ENCODE results near the gene NEK1. TPM values are rescaled to one million over a fixed set of nuclear protein-coding genes. Genes with fewer than 3 reads are reported as not detected.

The NEK1 gene
- total RNA-seq, 1 experiment from 2014 or later, result 12.3 TPM

DNA sequence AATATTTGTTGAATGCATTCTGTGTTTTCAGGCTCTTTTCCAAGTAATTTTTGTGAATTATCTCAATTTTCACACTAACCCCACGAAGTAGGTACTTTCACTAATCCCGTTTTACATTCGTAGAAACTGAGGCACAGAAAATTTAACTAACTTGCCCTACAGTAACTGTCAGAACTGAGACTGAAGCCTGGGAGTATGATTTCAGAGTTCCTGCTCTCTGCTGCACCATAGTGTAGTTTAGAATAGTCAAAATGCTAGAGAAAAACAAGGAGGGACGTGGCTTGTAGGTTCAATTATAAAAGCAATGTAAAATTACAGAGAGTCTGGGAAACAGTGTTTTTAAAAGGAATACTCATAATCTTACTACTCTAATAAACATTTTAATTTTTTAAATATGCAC is 10.2 kb upstream of the NEK1 start:
- Mint-ChIP-seq H3K27ac (no peak overlapping the region), H3K4me1 (peaks cover 15 to 17% of the 10 kb centered on the region in 2 experiments)

More for the DNA sequence above, 10.2 kb upstream of the NEK1 start:
- no peak overlapping the region for H3K18ac ChIP-seq (ENCODE audit: insufficient read length, low read depth, low read length)
- H3K27ac ChIP-seq (ENCODE audit: insufficient read length, low read depth, low read length), result no peak overlapping the region
- H3K9ac ChIP-seq (ENCODE audit: extremely low read depth, insufficient read length, low read length), result no peak overlapping the region
- no peak overlapping the region for H4K5ac ChIP-seq (ENCODE audit: insufficient read length, low read depth, low read length)
- H3T11ph ChIP-seq (ENCODE audit: low read length), result no peak overlapping the region
- no peak overlapping the region for H3K14ac ChIP-seq (ENCODE audit: insufficient read depth, low read length)
- H3K4ac ChIP-seq (ENCODE audit: low read depth, low read length), result no peak overlapping the region
- H3K79me1 ChIP-seq (ENCODE audit: insufficient read depth, low read depth, low read length, poor library complexity, severe bottlenecking), result no peaks in the 10 kb centered on the region
- WGBS (ENCODE audit: extremely low coverage, insufficient read length, low lambda C conversion rate), result no CpG with 5 or more reads among the region's 4 CpGs
- H3K4me3 Mint-ChIP-seq, result no peak overlapping the region
- no peak overlapping the region for H2BK15ac ChIP-seq (ENCODE audit: low read depth, low read length)
- no peak overlapping the region for H2AFZ ChIP-seq (ENCODE audit: low read length)
- H2BK120ac ChIP-seq (ENCODE audit: low read depth, low read length, poor library complexity, severe bottlenecking), result no peak overlapping the region
- no peak overlapping the region for H2BK12ac ChIP-seq (ENCODE audit: insufficient read length, low read depth, low read length)
- H2AK5ac ChIP-seq (ENCODE audit: insufficient read length, low read length), result no peak overlapping the region
- TF ChIP-seq, protein P1, sequence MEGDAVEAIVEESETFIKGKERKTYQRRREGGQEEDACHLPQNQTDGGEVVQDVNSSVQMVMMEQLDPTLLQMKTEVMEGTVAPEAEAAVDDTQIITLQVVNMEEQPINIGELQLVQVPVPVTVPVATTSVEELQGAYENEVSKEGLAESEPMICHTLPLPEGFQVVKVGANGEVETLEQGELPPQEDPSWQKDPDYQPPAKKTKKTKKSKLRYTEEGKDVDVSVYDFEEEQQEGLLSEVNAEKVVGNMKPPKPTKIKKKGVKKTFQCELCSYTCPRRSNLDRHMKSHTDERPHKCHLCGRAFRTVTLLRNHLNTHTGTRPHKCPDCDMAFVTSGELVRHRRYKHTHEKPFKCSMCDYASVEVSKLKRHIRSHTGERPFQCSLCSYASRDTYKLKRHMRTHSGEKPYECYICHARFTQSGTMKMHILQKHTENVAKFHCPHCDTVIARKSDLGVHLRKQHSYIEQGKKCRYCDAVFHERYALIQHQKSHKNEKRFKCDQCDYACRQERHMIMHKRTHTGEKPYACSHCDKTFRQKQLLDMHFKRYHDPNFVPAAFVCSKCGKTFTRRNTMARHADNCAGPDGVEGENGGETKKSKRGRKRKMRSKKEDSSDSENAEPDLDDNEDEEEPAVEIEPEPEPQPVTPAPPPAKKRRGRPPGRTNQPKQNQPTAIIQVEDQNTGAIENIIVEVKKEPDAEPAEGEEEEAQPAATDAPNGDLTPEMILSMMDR (conservative IDR thresholded peaks at IDR 0.05), result no peak
- H3K9me3 ChIP-seq (ENCODE audit: control insufficient read depth, low read depth, low read length), result no peaks in the 10 kb centered on the region
- no peak overlapping the region for H3K23ac ChIP-seq (ENCODE audit: insufficient read length, low read depth, low read length)
- no peak overlapping the region for H4K91ac ChIP-seq (ENCODE audit: insufficient read length, low read depth, low read length)
- no peak overlapping the region for H2BK5ac ChIP-seq (ENCODE audit: insufficient read length, low read length)
- no peak overlapping the region for H4K8ac ChIP-seq (replicated peaks; ENCODE audit: insufficient read length, low read depth, low read length)
- H4K20me1 ChIP-seq (ENCODE audit: control insufficient read depth, insufficient read depth, insufficient read length), result no peaks in the 10 kb centered on the region
- no peaks in the 10 kb centered on the region; a peak in 2 of 5 replicates for H3K9me3 Mint-ChIP-seq
- no peak overlapping the region for H2BK20ac ChIP-seq (ENCODE audit: low read depth, low read length, poor library complexity, severe bottlenecking)
- no peak for DNase-seq
- H3K23me2 ChIP-seq (ENCODE audit: insufficient read length, low read depth, low read length, poor library complexity, severe bottlenecking), result peaks cover 12% of the 10 kb centered on the region
- no peak overlapping the region for H3K56ac ChIP-seq (ENCODE audit: insufficient read length, low read depth, low read length)
- peaks cover 15% of the 10 kb centered on the region; the same call in 1 of the 2 replicates for H3K79me2 ChIP-seq (ENCODE audit: insufficient read depth, low read length)
- peak overlapping the region; percentile 96 for H3K4me2 ChIP-seq (ENCODE audit: insufficient read depth, insufficient read length, low read length)
- H3K27me3 Mint-ChIP-seq (ENCODE audit: low read depth), result no peaks in the 10 kb centered on the region
- H3K36me3 Mint-ChIP-seq (ENCODE audit: insufficient read depth in 1 of 3, low read depth in 3 of 3), result no peaks in the 10 kb centered on the region
- H3K27me3 ChIP-seq (ENCODE audit: insufficient read depth, low read length), result no peaks in the 10 kb centered on the region
- H3K4me1 ChIP-seq (ENCODE audit: insufficient read depth, low read length), result no peaks in the 10 kb centered on the region

All from H9 (cell line).